Activated T-cell treated with anti-CD3 and anti-CD28 coated beads, Interleukin-2, amount 50 U/mL, for 24 hours (primary cell): ENCODE measurements around the gene NBAS.
"Not testable (repeated sequence)": the region's sequence is repeated elsewhere in the genome, so short reads cannot be mapped to it uniquely, and the experiment has no call there.

Experiments
- DNase-seq: peaks from one replicate; pipeline ENCODE4 v3.0.0-alpha.2; 2020
- H3K27ac Mint-ChIP-seq: 2 replicates; pipeline ENCODE4 v1.8.0; 2020; ENCODE audit warnings: mild to moderate bottlenecking, mixed read lengths
- H3K27me3 Mint-ChIP-seq: 2 replicates; pipeline ENCODE4 v1.8.0; 2020; ENCODE audit warnings: mixed read lengths
- H3K36me3 Mint-ChIP-seq: 2 replicates; pipeline ENCODE4 v1.8.0; 2020; ENCODE audit warnings: low read depth, mixed read lengths
- H3K4me1 Mint-ChIP-seq: 2 replicates; pipeline ENCODE4 v1.8.0; 2020; ENCODE audit warnings: low read depth, mixed read lengths
- H3K4me3 Mint-ChIP-seq: 2 replicates; pipeline ENCODE4 v1.8.0; 2020; ENCODE audit warnings: mild to moderate bottlenecking, moderate library complexity, mixed read lengths
- H3K9me3 Mint-ChIP-seq: 2 replicates; pipeline ENCODE4 v1.8.0; 2020; ENCODE audit warnings: mixed read lengths

NBAS gene

GRCh38 chr2:15357922-15358321 lies 203.2 kb downstream of the NBAS start:
- no peaks in the 10 kb centered on the region for H3K9me3 Mint-ChIP-seq
- H3K27me3 Mint-ChIP-seq: no peaks in the 10 kb centered on the region
- peaks cover 6% of the 10 kb centered on the region for H3K4me1 Mint-ChIP-seq
- H3K4me3 Mint-ChIP-seq: no peak overlapping the region
- H3K36me3 Mint-ChIP-seq: peaks cover 84% of the 10 kb centered on the region
- DNase-seq: no peak
- no peak overlapping the region for H3K27ac Mint-ChIP-seq

DNA sequence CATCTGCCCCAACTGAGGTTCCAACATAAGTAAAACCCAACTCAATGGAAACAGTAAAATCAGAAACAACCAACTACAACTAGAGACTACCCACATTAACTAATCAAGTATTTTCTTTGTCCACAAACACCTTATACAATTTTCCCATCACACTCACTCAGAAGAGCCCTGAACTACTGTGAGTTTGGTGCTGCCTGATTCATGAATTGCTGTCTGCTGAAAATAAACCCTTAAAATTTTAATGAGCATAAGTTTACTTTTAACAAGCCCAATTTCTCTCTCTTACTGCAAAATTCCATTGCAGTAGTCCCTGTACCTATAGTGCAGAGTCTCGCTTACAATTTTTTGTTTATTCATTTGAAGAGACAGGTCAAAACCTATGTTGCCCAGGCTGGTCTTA lies 203.9 kb downstream of the NBAS start:
- H3K36me3 Mint-ChIP-seq: peaks cover 84% of the 10 kb centered on the region

DNA sequence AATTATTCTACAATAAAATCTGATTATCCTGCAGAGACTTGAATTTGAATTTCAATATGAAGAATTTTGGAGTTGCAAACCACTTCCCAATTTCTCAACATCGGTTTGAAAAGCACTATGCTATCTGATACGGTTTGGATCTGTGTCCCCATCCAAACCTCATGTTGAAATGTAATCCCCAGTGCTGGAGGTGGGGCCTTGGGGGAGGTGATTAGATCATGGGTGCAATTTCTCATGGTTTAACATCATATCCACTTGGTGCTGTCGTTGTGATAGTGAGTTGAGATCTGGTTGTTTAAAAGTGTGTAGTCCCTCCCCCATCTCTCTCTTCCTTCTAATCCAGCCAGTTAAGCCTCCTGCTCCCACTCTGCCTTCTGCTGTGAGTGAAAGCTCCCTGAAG lies 205.7 kb downstream of the NBAS start:
- Mint-ChIP-seq H3K36me3 (peaks cover 89% of the 10 kb centered on the region), H3K4me3 (no peak overlapping the region), H3K27ac (no peak overlapping the region), H3K4me1 (peaks cover 6% of the 10 kb centered on the region), H3K27me3 (no peaks in the 10 kb centered on the region), H3K9me3 (no peaks in the 10 kb centered on the region)
- DNase-seq: no peak

More for the DNA sequence above, 203.9 kb downstream of the NBAS start:
- DNase-seq: no peak
- H3K27ac Mint-ChIP-seq: no peak overlapping the region
- H3K27me3 Mint-ChIP-seq: no peaks in the 10 kb centered on the region
- no peaks in the 10 kb centered on the region for H3K9me3 Mint-ChIP-seq
- no peak overlapping the region for H3K4me3 Mint-ChIP-seq
- H3K4me1 Mint-ChIP-seq: peaks cover 6% of the 10 kb centered on the region

DNA sequence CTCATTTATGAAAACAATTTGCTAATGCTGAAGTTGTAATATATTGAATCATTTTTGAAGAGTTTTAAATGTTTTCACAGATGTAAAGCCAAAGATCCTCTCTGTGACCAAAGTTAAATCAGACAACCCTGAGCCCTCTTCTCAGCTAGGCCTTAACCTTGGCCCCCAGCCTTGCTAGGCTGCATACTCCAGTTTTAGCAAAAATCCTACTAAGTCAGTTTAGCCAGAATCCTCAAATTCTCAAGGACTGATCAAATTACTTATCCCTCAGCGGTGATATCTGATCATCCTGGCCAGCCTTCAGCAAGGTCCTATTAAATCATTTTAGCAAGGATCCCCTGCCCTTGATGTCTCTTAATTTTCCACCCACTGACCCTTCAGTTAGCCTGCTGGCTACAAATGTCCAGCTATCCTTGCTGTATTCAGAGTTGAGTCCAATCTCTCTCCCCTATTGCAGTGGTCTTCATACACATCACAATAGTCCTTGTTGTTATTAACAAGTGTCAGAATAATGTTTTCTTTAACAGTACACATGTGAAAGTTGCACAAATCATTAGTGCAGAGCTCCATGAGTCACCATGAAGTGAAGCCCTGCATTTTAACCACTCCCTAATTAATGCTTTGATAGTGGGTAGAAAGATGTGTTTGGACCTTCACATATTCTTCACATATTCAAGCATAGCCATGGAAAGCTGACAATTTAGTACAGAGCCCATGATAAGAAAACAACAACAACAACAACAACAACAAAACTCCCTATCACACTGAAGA lies 206.4 kb downstream of the NBAS start:
- Mint-ChIP-seq H3K36me3 (peaks cover 92% of the 10 kb centered on the region), H3K4me1 (peaks cover 6% of the 10 kb centered on the region), H3K4me3 (no peak overlapping the region), H3K27ac (no peak overlapping the region), H3K9me3 (no peaks in the 10 kb centered on the region), H3K27me3 (no peaks in the 10 kb centered on the region)
- DNase-seq: no peak

GRCh38 chr2:15352363-15352762 lies 208.8 kb downstream of the NBAS start:
- Mint-ChIP-seq H3K4me1 (peaks cover 6% of the 10 kb centered on the region), H3K27ac (no peak overlapping the region), H3K27me3 (no peaks in the 10 kb centered on the region), H3K36me3 (peaks cover 92% of the 10 kb centered on the region), H3K4me3 (no peak overlapping the region), H3K9me3 (no peaks in the 10 kb centered on the region)
- DNase-seq: no peak

GRCh38 chr2:15348636-15349035 lies 212.5 kb downstream of the NBAS start:
- peaks cover 87% of the 10 kb centered on the region for H3K36me3 Mint-ChIP-seq
- DNase-seq: no peak
- H3K4me1 Mint-ChIP-seq: no peaks in the 10 kb centered on the region
- H3K4me3 Mint-ChIP-seq: no peak overlapping the region
- H3K9me3 Mint-ChIP-seq: peaks cover 2% of the 10 kb centered on the region
- no peak overlapping the region for H3K27ac Mint-ChIP-seq
- no peaks in the 10 kb centered on the region for H3K27me3 Mint-ChIP-seq

GRCh38 chr2:15348045-15348444 lies 213.1 kb downstream of the NBAS start:
- no peak overlapping the region for H3K4me3 Mint-ChIP-seq
- peaks cover 84% of the 10 kb centered on the region for H3K36me3 Mint-ChIP-seq
- H3K27ac Mint-ChIP-seq: no peak overlapping the region
- H3K27me3 Mint-ChIP-seq: no peaks in the 10 kb centered on the region
- no peak for DNase-seq
- H3K4me1 Mint-ChIP-seq: no peaks in the 10 kb centered on the region
- H3K9me3 Mint-ChIP-seq: peaks cover 2% of the 10 kb centered on the region

DNA sequence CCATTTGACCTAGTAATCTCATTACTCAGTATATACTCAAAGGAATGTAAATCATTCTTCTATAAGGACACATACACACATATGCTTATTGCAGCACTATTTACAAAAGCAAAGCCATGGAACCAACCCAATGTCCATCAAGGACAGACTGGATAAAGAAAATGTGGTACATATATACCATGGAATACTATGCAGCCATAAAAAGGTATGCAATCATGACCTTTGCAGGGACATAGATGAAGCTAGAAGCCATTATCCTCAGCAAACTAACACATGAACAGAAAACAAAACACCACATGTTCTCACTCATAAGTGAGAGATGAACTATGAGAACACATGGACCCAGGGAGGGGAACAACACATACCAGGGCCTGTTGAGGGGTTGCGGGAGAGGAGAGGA lies 214.5 kb downstream of the NBAS start:
- no peak for DNase-seq
- H3K9me3 Mint-ChIP-seq: peaks cover 2% of the 10 kb centered on the region
- H3K4me1 Mint-ChIP-seq: no peaks in the 10 kb centered on the region
- no peaks in the 10 kb centered on the region for H3K27me3 Mint-ChIP-seq
- H3K27ac Mint-ChIP-seq: no peak overlapping the region
- peaks cover 79% of the 10 kb centered on the region for H3K36me3 Mint-ChIP-seq
- H3K4me3 Mint-ChIP-seq: no peak overlapping the region

- Mint-ChIP-seq H3K27ac (no peak overlapping the region), H3K4me1 (peaks cover 10% of the 10 kb centered on the region), H3K9me3 (no peaks in the 10 kb centered on the region), H3K4me3 (no peak overlapping the region), H3K27me3 (no peaks in the 10 kb centered on the region), H3K36me3 (peaks cover 61% of the 10 kb centered on the region)
- no peak for DNase-seq
These were observed 223.0 kb downstream of the NBAS start for GRCh38 chr2:15337996-15338666.

- Mint-ChIP-seq H3K27ac (no peak overlapping the region), H3K9me3 (no peaks in the 10 kb centered on the region)
These were observed 226.3 kb downstream of the NBAS start for GRCh38 chr2:15334644-15335326.

GRCh38 chr2:15331787-15332186 lies 229.3 kb downstream of the NBAS start:
- H3K27me3 Mint-ChIP-seq: no peaks in the 10 kb centered on the region
- DNase-seq: no peak
- H3K36me3 Mint-ChIP-seq: peaks cover 37% of the 10 kb centered on the region
- peaks cover 7% of the 10 kb centered on the region for H3K4me1 Mint-ChIP-seq
- H3K4me3 Mint-ChIP-seq: no peak overlapping the region
- H3K27ac Mint-ChIP-seq: no peak overlapping the region
- no peaks in the 10 kb centered on the region for H3K9me3 Mint-ChIP-seq

More at GRCh38 chr2:15334644-15335326, 226.3 kb downstream of the NBAS start:
- Mint-ChIP-seq H3K27me3 (no peaks in the 10 kb centered on the region), H3K4me3 (no peak overlapping the region), H3K36me3 (peaks cover 50% of the 10 kb centered on the region), H3K4me1 (peaks cover 10% of the 10 kb centered on the region)
- no peak for DNase-seq

- Mint-ChIP-seq H3K4me1 (no peaks in the 10 kb centered on the region), H3K27me3 (no peaks in the 10 kb centered on the region), H3K9me3 (peaks cover 15% of the 10 kb centered on the region), H3K36me3 (peaks cover 53% of the 10 kb centered on the region), H3K4me3 (no peak overlapping the region), H3K27ac (no peak overlapping the region)
- no peak for DNase-seq
These were observed 235.8 kb downstream of the NBAS start for GRCh38 chr2:15325296-15325695.

DNA sequence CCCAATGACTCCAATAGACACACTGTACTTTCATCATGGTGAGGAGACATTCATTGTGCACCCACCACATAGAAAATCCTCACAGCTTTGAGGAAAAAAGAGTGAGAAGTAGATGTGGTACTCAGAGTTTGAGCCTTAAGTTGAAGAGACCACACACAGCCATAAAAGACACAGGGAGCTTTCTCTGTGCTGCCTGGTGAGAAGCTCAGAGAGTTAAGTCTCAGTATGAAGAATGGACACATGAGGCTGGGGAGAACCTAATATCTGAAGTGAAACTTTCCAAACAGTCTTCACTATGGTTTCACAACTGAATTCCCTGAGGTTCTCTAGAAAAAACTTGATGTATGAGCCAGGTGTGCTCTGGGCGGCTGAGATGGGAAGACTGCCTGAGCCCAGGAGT lies 237.9 kb downstream of the NBAS start:
- H3K9me3 Mint-ChIP-seq: peaks cover 30% of the 10 kb centered on the region

DNA sequence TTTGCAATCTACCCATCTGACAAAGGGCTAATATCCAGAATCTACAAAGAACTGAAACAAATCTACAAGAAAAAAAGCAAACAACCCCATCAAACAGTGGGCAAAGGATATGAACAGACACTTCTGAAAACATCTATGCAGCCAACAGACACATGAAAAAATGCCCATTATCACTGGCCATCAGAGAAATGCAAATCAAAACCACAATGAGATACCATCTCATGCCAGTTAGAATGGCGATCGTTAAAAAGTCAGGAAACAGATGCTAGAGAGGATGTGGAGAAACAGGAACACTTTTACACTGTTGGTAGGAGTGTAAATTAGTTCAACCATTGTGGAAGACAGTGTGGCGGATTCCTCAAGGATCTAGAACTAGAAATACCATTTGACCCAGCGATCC lies 239.7 kb downstream of the NBAS start:
- Mint-ChIP-seq H3K36me3 (peaks cover 89% of the 10 kb centered on the region), H3K9me3 (peaks cover 36% of the 10 kb centered on the region)
- DNase-seq, H3K4me1 Mint-ChIP-seq, H3K27me3 Mint-ChIP-seq, H3K4me3 Mint-ChIP-seq, H3K27ac Mint-ChIP-seq: not testable (repeated sequence)

More for the DNA sequence above, 237.9 kb downstream of the NBAS start:
- peaks cover 74% of the 10 kb centered on the region for H3K36me3 Mint-ChIP-seq
- no peak overlapping the region for H3K4me3 Mint-ChIP-seq
- H3K27me3 Mint-ChIP-seq: no peaks in the 10 kb centered on the region
- DNase-seq: no peak
- no peak overlapping the region for H3K27ac Mint-ChIP-seq
- no peaks in the 10 kb centered on the region for H3K4me1 Mint-ChIP-seq

GRCh38 chr2:15316370-15316814 lies 244.7 kb downstream of the NBAS start:
- Mint-ChIP-seq H3K27me3 (no peaks in the 10 kb centered on the region), H3K9me3 (peaks cover 28% of the 10 kb centered on the region), H3K27ac (peak overlapping the region; percentile 55), H3K4me3 (no peak overlapping the region), H3K36me3 (peaks cover 84% of the 10 kb centered on the region), H3K4me1 (peaks cover 45% of the 10 kb centered on the region)
- DNase-seq: peak; percentile 36
